ENCODE data around the gene PTPRG. TPM values are rescaled to one million over a fixed set of nuclear protein-coding genes. Genes with fewer than 3 reads are reported as not detected.

The PTPRG gene
- total RNA-seq, 2 donors from 2014 or later = 76.5 to 108 TPM

DNA sequence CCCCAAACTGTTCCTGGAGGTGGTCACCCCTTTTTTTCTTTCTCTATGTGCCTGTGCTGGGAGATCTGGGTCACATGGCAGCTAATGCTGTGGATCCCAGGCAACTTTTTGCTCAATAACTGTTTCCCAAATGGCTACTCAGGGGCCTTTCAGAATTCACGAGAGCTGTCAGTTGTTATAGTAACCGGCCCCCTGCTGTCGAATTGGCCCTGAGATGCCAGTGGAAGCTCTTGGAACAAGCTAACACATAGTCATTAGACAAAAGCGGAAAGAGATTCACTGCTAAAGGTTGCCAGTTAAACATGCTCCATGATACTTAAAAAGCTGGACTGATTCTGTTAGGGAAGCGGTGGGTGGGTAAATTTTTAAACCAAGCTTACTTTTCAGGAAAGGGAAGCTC lies 667.8 kb downstream of the PTPRG start:
- peak; percentile 66 for DNase-seq
- Mint-ChIP-seq H3K27ac (no peak overlapping the region), H3K27me3 (ENCODE audit: insufficient read depth) (no peaks in the 10 kb centered on the region), H3K9me3 (no peaks in the 10 kb centered on the region), H3K4me1 (no peaks in the 10 kb centered on the region), H3K36me3 (ENCODE audit: low read depth) (peaks cover 18% of the 10 kb centered on the region), H3K4me3 (no peak overlapping the region)
- Histone ChIP-seq H3K9me3 (ENCODE audit: control insufficient read depth, low read length) (no peaks in the 10 kb centered on the region), H3K36me3 (ENCODE audit: control insufficient read depth, insufficient read depth, low read length) (peaks cover 7% of the 10 kb centered on the region), H3K4me3 (ENCODE audit: low read length) (no peak overlapping the region), H3K4me1 (ENCODE audit: control insufficient read depth, insufficient read depth, low read length) (no peaks in the 10 kb centered on the region), H3K27ac (ENCODE audit: low read depth, low read length) (peak overlapping the region; percentile 31), H3K9ac (ENCODE audit: extremely low read depth, low read length, poor library complexity, severe bottlenecking) (no peak overlapping the region), H3K27me3 (ENCODE audit: control insufficient read depth, insufficient read depth, low read length, poor library complexity, severe bottlenecking) (no peaks in the 10 kb centered on the region)
- TF ChIP-seq, protein P1, sequence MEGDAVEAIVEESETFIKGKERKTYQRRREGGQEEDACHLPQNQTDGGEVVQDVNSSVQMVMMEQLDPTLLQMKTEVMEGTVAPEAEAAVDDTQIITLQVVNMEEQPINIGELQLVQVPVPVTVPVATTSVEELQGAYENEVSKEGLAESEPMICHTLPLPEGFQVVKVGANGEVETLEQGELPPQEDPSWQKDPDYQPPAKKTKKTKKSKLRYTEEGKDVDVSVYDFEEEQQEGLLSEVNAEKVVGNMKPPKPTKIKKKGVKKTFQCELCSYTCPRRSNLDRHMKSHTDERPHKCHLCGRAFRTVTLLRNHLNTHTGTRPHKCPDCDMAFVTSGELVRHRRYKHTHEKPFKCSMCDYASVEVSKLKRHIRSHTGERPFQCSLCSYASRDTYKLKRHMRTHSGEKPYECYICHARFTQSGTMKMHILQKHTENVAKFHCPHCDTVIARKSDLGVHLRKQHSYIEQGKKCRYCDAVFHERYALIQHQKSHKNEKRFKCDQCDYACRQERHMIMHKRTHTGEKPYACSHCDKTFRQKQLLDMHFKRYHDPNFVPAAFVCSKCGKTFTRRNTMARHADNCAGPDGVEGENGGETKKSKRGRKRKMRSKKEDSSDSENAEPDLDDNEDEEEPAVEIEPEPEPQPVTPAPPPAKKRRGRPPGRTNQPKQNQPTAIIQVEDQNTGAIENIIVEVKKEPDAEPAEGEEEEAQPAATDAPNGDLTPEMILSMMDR (conservative IDR thresholded peaks at IDR 0.05) = no peak
- 51 to 80% methylated on average over 5 of the region's 5 CpGs for WGBS, 2 experiments (ENCODE audit: insufficient coverage in 1 of 2, insufficient read length in 1 of 2)

DNA sequence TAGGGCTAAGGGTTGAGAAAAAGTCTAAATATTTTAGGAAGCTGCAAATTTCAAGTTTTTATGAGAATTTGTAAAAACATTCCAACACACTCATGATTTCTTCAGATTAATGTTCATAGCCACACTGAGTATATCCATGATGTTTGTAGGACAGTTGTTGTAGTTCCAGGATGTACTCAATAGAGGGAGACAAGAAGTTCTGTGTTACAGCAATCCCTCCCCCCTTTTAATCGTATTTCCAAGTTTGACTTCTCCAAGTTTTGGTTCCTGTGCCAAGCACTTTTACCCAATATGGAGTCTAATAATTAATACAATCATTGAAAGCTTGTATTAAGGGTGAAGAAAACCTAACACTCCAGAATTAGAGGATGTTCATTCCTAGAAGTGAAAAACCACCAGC lies 668.5 kb downstream of the PTPRG start:
- Histone ChIP-seq H3K4me1 (ENCODE audit: control insufficient read depth, insufficient read depth, low read length) (no peaks in the 10 kb centered on the region), H3K9me3 (ENCODE audit: control insufficient read depth, low read length) (no peaks in the 10 kb centered on the region), H3K36me3 (ENCODE audit: control insufficient read depth, insufficient read depth, low read length) (peaks cover 7% of the 10 kb centered on the region), H3K9ac (ENCODE audit: extremely low read depth, low read length, poor library complexity, severe bottlenecking) (no peak overlapping the region), H3K27me3 (ENCODE audit: control insufficient read depth, insufficient read depth, low read length, poor library complexity, severe bottlenecking) (no peaks in the 10 kb centered on the region), H3K4me3 (ENCODE audit: low read length) (no peak overlapping the region), H3K27ac (ENCODE audit: low read depth, low read length) (peak overlapping the region; percentile 31)
- no peaks in the 10 kb centered on the region for H3K27me3 Mint-ChIP-seq (ENCODE audit: insufficient read depth)
- H3K4me1 Mint-ChIP-seq = no peaks in the 10 kb centered on the region
- no peak overlapping the region for H3K27ac Mint-ChIP-seq
- H3K36me3 Mint-ChIP-seq (ENCODE audit: low read depth) = peaks cover 18% of the 10 kb centered on the region
- no peak for DNase-seq
- no peak overlapping the region for H3K4me3 Mint-ChIP-seq
- WGBS, 2 experiments (ENCODE audit: insufficient coverage in 1 of 2, insufficient read length in 1 of 2) = no CpG with 5 or more reads among the region's 1 CpG
- TF ChIP-seq, protein P1 (conservative IDR thresholded peaks at IDR 0.05) = peak; percentile 74
- H3K9me3 Mint-ChIP-seq = no peaks in the 10 kb centered on the region

DNA sequence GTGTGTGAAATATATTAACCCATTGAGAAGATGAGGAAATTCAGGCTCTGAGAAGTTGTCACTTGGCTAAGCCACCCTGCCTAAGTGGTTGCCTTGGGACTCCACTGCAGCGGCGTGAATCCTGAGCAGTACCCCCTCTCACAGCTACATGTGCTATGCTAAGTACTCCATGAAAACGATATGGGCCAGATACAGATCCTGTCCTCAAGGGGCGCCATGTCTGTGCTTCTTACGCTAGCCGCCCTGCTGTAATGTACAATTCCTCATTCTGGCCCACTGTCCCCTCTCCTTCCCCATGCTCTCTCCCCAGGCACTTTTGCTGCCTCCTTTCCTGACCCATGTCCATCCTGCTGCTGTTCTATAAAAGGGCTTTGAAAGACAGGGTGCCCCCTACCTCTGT lies 671.7 kb downstream of the PTPRG start:
- H3K4me3 ChIP-seq (ENCODE audit: low read length) = no peak overlapping the region
- peak; percentile 66 for DNase-seq

More for the DNA sequence above, 671.7 kb downstream of the PTPRG start:
- no peaks in the 10 kb centered on the region for H3K27me3 Mint-ChIP-seq (ENCODE audit: insufficient read depth)
- H3K9me3 Mint-ChIP-seq = no peaks in the 10 kb centered on the region
- 89 to 90% methylated on average over 6 of the region's 6 CpGs for WGBS, 2 experiments (ENCODE audit: insufficient coverage in 1 of 2, insufficient read length in 1 of 2)
- H3K4me1 Mint-ChIP-seq = no peaks in the 10 kb centered on the region
- no peak overlapping the region for H3K27ac ChIP-seq (ENCODE audit: low read depth, low read length)
- H3K9ac ChIP-seq (ENCODE audit: extremely low read depth, low read length, poor library complexity, severe bottlenecking) = no peak overlapping the region
- TF ChIP-seq, protein P1 (conservative IDR thresholded peaks at IDR 0.05) = peak; percentile 63
- peaks cover 1% of the 10 kb centered on the region for H3K36me3 Mint-ChIP-seq (ENCODE audit: low read depth)
- no peaks in the 10 kb centered on the region for H3K9me3 ChIP-seq (ENCODE audit: control insufficient read depth, low read length)
- H3K36me3 ChIP-seq (ENCODE audit: control insufficient read depth, insufficient read depth, low read length) = no peaks in the 10 kb centered on the region
- no peaks in the 10 kb centered on the region for H3K27me3 ChIP-seq (ENCODE audit: control insufficient read depth, insufficient read depth, low read length, poor library complexity, severe bottlenecking)
- H3K4me1 ChIP-seq (ENCODE audit: control insufficient read depth, insufficient read depth, low read length) = no peaks in the 10 kb centered on the region
- H3K27ac Mint-ChIP-seq = no peak overlapping the region
- no peak overlapping the region for H3K4me3 Mint-ChIP-seq
